ENCODE data around the gene NPC1L1. TPM values are rescaled to one million over a fixed set of nuclear protein-coding genes. Genes with fewer than 3 reads are reported as not detected.
"Not testable (repeated sequence)": the region's sequence is repeated elsewhere in the genome, so short reads cannot be mapped to it uniquely, and the experiment has no call there.

The NPC1L1 gene
- polyA plus RNA-seq, 4 donors = 39.9 to 108 (median 57.3) TPM

- Histone ChIP-seq H3K27me3 (ENCODE audit: control insufficient read depth in 3 of 3, insufficient read depth in 3 of 3, low read length in 3 of 3) (no peaks in the 10 kb centered on the region), H3K9me3 (ENCODE audit: control insufficient read depth in 2 of 2, insufficient read depth in 1 of 2, low read depth in 1 of 2, low read length in 1 of 2) (no peaks in the 10 kb centered on the region), H3K4me1 (ENCODE audit: control insufficient read depth in 3 of 3, insufficient read depth in 2 of 3, low read depth in 1 of 3, low read length in 2 of 3) (peaks cover 0 to 10% (median 8%) of the 10 kb centered on the region in 3 donors), H3K27ac (ENCODE audit: low read depth in 1 of 3, low read length in 2 of 3) (no peak overlapping the region), H3K36me3 (ENCODE audit: control insufficient read depth in 3 of 3, insufficient read depth in 2 of 3, low read depth in 1 of 3, low read length in 3 of 3) (peaks cover 0 to 16% (median 0%) of the 10 kb centered on the region in 3 donors), H3K4me3 (ENCODE audit: low read depth in 1 of 3, low read length in 3 of 3) (no peak overlapping the region)
- WGBS, 3 donors = 83 to 93% (median 89%) methylated on average over 4 of the region's 4 CpGs
- no peak for FAIRE-seq
- DNase-seq = no peak
Observed at GRCh38 chr7:44559485-44559884, 18.4 kb upstream of the NPC1L1 start.

GRCh38 chr7:44557485-44557884 is 16.4 kb upstream of the NPC1L1 start:
- WGBS, 3 donors = 90 to 92% (median 91%) methylated on average over 2 of the region's 2 CpGs
- no peak for FAIRE-seq
- Histone ChIP-seq H3K27ac (ENCODE audit: low read depth in 1 of 3, low read length in 2 of 3) (no peak overlapping the region), H3K36me3 (ENCODE audit: control insufficient read depth in 3 of 3, insufficient read depth in 2 of 3, low read depth in 1 of 3, low read length in 3 of 3) (no peaks in the 10 kb centered on the region), H3K4me1 (ENCODE audit: control insufficient read depth in 3 of 3, insufficient read depth in 2 of 3, low read depth in 1 of 3, low read length in 2 of 3) (peaks cover 0 to 11% (median 4%) of the 10 kb centered on the region in 3 donors), H3K4me3 (ENCODE audit: low read depth in 1 of 3, low read length in 3 of 3) (no peak overlapping the region), H3K27me3 (ENCODE audit: control insufficient read depth in 3 of 3, insufficient read depth in 3 of 3, low read length in 3 of 3) (no peaks in the 10 kb centered on the region), H3K9me3 (ENCODE audit: control insufficient read depth in 2 of 2, insufficient read depth in 1 of 2, low read depth in 1 of 2, low read length in 1 of 2) (no peaks in the 10 kb centered on the region)
- DNase-seq = no peak

DNA sequence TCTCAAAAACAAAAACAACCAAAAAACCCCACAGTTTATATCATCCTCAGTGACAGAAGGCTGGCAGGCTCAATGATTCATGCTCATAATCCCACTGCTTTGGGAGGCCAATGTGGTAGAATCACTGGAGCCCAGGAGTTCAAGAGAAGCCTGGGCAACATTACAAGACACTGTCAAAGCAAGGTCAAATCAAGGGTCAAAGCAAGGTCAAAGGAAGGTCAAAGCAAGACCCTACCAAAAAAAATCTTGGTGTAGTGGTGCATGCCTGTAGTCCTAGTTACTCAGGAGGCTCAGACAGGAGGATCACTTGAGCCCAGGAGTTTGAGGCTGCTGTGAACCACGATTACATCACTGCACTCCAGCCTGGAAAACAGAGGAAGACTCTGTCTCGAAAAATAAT is 14.2 kb upstream of the NPC1L1 start:
- no peak for DNase-seq
- FAIRE-seq = no peak
- Histone ChIP-seq H3K27me3 (ENCODE audit: control insufficient read depth in 3 of 3, insufficient read depth in 3 of 3, low read length in 3 of 3) (no peaks in the 10 kb centered on the region), H3K4me1 (ENCODE audit: control insufficient read depth in 3 of 3, insufficient read depth in 2 of 3, low read depth in 1 of 3, low read length in 2 of 3) (peaks cover 0 to 3% (median 0%) of the 10 kb centered on the region in 3 donors), H3K27ac (ENCODE audit: low read depth in 1 of 3, low read length in 2 of 3) (no peak overlapping the region), H3K4me3 (ENCODE audit: low read depth in 1 of 3, low read length in 3 of 3) (no peak overlapping the region), H3K36me3 (ENCODE audit: control insufficient read depth in 3 of 3, insufficient read depth in 2 of 3, low read depth in 1 of 3, low read length in 3 of 3) (no peaks in the 10 kb centered on the region), H3K9me3 (ENCODE audit: control insufficient read depth in 2 of 2, insufficient read depth in 1 of 2, low read depth in 1 of 2, low read length in 1 of 2) (no peaks in the 10 kb centered on the region)
- 73 to 81% (median 79%) methylated on average over 2 of the region's 2 CpGs for WGBS, 3 donors

- not testable (repeated sequence) for DNase-seq; FAIRE-seq; H3K4me3 ChIP-seq (ENCODE audit: low read depth in 1 of 3, low read length in 3 of 3)
Observed at GRCh38 chr7:44552473-44553005, 11.4 kb upstream of the NPC1L1 start.

GRCh38 chr7:44549457-44549856 is 8.3 kb upstream of the NPC1L1 start:
- H3K9me3 ChIP-seq (ENCODE audit: control insufficient read depth in 2 of 2, insufficient read depth in 1 of 2, low read depth in 1 of 2, low read length in 1 of 2) = no peaks in the 10 kb centered on the region

More at GRCh38 chr7:44552473-44553005, 11.4 kb upstream of the NPC1L1 start:
- WGBS, 3 donors = 45 to 66% (median 60%) methylated on average over 2 to 3 of the region's 3 CpGs
- H3K27ac ChIP-seq (ENCODE audit: low read depth in 1 of 3, low read length in 2 of 3); H3K27me3 ChIP-seq (ENCODE audit: control insufficient read depth in 3 of 3, insufficient read depth in 3 of 3, low read length in 3 of 3); H3K4me1 ChIP-seq (ENCODE audit: control insufficient read depth in 3 of 3, insufficient read depth in 2 of 3, low read depth in 1 of 3, low read length in 2 of 3); H3K9me3 ChIP-seq (ENCODE audit: control insufficient read depth in 2 of 2, insufficient read depth in 1 of 2, low read depth in 1 of 2, low read length in 1 of 2); H3K36me3 ChIP-seq (ENCODE audit: control insufficient read depth in 3 of 3, insufficient read depth in 2 of 3, low read depth in 1 of 3, low read length in 3 of 3): not testable (repeated sequence)

DNA sequence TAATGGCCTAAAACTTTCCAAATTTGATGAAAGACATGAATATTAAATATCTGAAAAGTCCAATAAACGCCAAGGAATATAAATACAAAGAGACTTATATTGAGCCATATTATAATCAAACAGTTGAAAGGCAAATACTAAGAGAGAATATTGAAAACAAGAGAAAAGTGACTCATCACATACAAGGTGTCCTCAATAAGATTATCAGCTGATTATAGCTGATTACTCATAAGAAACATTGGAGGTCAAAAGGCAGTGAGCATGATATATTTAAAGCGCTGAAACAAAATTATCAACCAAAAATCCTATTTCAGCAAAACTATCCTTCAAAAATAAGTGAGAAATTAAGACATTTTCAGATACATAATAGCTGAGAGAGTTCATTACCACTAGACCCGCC is 7.8 kb upstream of the NPC1L1 start:
- no peaks in the 10 kb centered on the region for H3K36me3 ChIP-seq (ENCODE audit: control insufficient read depth in 3 of 3, insufficient read depth in 2 of 3, low read depth in 1 of 3, low read length in 3 of 3)
- H3K4me1 ChIP-seq (ENCODE audit: control insufficient read depth in 3 of 3, insufficient read depth in 2 of 3, low read depth in 1 of 3, low read length in 2 of 3) = peaks cover 0 to 10% (median 2%) of the 10 kb centered on the region in 3 donors
- DNase-seq (peak in 1 of 2 donors; percentile 57), FAIRE-seq (peak; percentile 15)
- no peaks in the 10 kb centered on the region for H3K9me3 ChIP-seq (ENCODE audit: control insufficient read depth in 2 of 2, insufficient read depth in 1 of 2, low read depth in 1 of 2, low read length in 1 of 2)
- H3K27ac ChIP-seq (ENCODE audit: low read depth in 1 of 3, low read length in 2 of 3) = no peak overlapping the region
- no peaks in the 10 kb centered on the region for H3K27me3 ChIP-seq (ENCODE audit: control insufficient read depth in 3 of 3, insufficient read depth in 3 of 3, low read length in 3 of 3)
- H3K4me3 ChIP-seq (ENCODE audit: low read depth in 1 of 3, low read length in 3 of 3) = no peak overlapping the region
- 74 to 84% (median 78%) methylated on average over 3 of the region's 3 CpGs for WGBS, 3 donors

More at GRCh38 chr7:44549457-44549856, 8.3 kb upstream of the NPC1L1 start:
- Histone ChIP-seq H3K4me1 (ENCODE audit: control insufficient read depth in 3 of 3, insufficient read depth in 2 of 3, low read depth in 1 of 3, low read length in 2 of 3) (peaks cover 0 to 6% (median 2%) of the 10 kb centered on the region in 3 donors), H3K4me3 (ENCODE audit: low read depth in 1 of 3, low read length in 3 of 3) (no peak overlapping the region), H3K27me3 (ENCODE audit: control insufficient read depth in 3 of 3, insufficient read depth in 3 of 3, low read length in 3 of 3) (no peaks in the 10 kb centered on the region), H3K27ac (ENCODE audit: low read depth in 1 of 3, low read length in 2 of 3) (no peak overlapping the region), H3K36me3 (ENCODE audit: control insufficient read depth in 3 of 3, insufficient read depth in 2 of 3, low read depth in 1 of 3, low read length in 3 of 3) (no peaks in the 10 kb centered on the region)
- FAIRE-seq (no peak), DNase-seq (no peak)
- 74 to 83% (median 78%) methylated on average over 3 of the region's 3 CpGs for WGBS, 3 donors

- DNase-seq (no peak), FAIRE-seq (no peak)
- H3K27me3 ChIP-seq (ENCODE audit: control insufficient read depth in 3 of 3, insufficient read depth in 3 of 3, low read length in 3 of 3) = no peaks in the 10 kb centered on the region
- H3K4me1 ChIP-seq (ENCODE audit: control insufficient read depth in 3 of 3, insufficient read depth in 2 of 3, low read depth in 1 of 3, low read length in 2 of 3) = peaks cover 0 to 18% (median 6%) of the 10 kb centered on the region in 3 donors
- 25 to 32% (median 30%) methylated on average over 6 of the region's 6 CpGs for WGBS, 3 donors
- H3K9me3 ChIP-seq (ENCODE audit: control insufficient read depth in 2 of 2, insufficient read depth in 1 of 2, low read depth in 1 of 2, low read length in 1 of 2) = no peaks in the 10 kb centered on the region
- H3K36me3 ChIP-seq (ENCODE audit: control insufficient read depth in 3 of 3, insufficient read depth in 2 of 3, low read depth in 1 of 3, low read length in 3 of 3) = no peaks in the 10 kb centered on the region
- H3K27ac ChIP-seq (ENCODE audit: low read depth in 1 of 3, low read length in 2 of 3) = no peak overlapping the region
- no peak overlapping the region for H3K4me3 ChIP-seq (ENCODE audit: low read depth in 1 of 3, low read length in 3 of 3)
Observed at GRCh38 chr7:44547536-44548231, 6.6 kb upstream of the NPC1L1 start.

DNA sequence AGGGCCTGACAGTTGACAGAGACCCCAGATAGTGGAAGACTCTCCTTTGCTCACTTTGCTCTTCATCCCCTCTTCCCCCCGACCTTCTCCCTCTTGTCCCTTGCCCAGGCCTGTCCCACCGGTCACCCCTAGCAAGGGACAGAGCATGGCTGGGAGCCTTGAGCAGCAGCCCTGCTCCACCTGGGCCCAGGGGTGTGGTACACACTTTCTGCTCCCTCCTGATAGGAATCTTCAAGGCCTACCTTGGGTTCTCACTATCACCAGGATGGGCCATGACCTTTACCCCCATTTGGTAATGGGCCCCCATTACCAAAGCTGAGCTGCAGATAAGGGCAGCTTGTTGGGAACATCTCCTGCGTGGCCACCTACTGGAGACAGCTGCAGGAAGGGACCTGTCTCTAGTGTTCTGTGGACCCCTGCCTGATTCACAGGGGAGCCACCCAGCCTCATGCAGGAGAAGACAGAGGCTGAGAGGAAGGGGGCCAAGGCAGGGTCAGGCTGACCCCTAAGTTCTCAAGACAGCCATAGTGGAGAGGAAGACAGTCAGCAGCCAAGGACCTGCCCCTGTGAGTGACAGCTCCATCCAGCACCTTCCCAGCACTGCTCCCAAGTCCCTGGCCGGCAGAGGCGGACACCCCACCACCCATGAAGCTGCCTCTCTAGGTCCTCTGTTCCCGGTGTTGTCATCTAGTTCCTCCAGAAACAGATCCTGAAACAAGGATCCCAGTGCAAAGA is 913 bp upstream of the NPC1L1 start:
- FAIRE-seq = no peak
- 36 to 72% (median 45%) methylated on average over 6 of the region's 6 CpGs for WGBS, 3 donors
- peaks cover 0 to 61% (median 9%) of the 10 kb centered on the region in 3 donors for H3K4me1 ChIP-seq (ENCODE audit: control insufficient read depth in 3 of 3, insufficient read depth in 2 of 3, low read depth in 1 of 3, low read length in 2 of 3)
- no peaks in the 10 kb centered on the region for H3K9me3 ChIP-seq (ENCODE audit: control insufficient read depth in 2 of 2, insufficient read depth in 1 of 2, low read depth in 1 of 2, low read length in 1 of 2)
- peak; percentile 76 to 90 for DNase-seq
- no peak overlapping the region for H3K4me3 ChIP-seq (ENCODE audit: low read depth in 1 of 3, low read length in 3 of 3)
- peak overlapping the region; percentile 90 to 96 (median 95) for H3K27ac ChIP-seq (ENCODE audit: low read depth in 1 of 3, low read length in 2 of 3)
- H3K27me3 ChIP-seq (ENCODE audit: control insufficient read depth in 3 of 3, insufficient read depth in 3 of 3, low read length in 3 of 3) = no peaks in the 10 kb centered on the region
- peaks cover 0 to 33% (median 0%) of the 10 kb centered on the region in 3 donors for H3K36me3 ChIP-seq (ENCODE audit: control insufficient read depth in 3 of 3, insufficient read depth in 2 of 3, low read depth in 1 of 3, low read length in 3 of 3)

Data from small intestine (tissue), 7 donors.